Inferior parietal cortex (tissue), 1 donor: ENCODE measurements around the gene DDX41.
"Not testable (repeated sequence)": the region's sequence is repeated elsewhere in the genome, so short reads cannot be mapped to it uniquely, and the experiment has no call there.

ENCODE experiments used
- DNase-seq: peaks from one replicate; pipeline ENCODE4 v3.0.0-alpha.2; 2016; ENCODE audit errors: extremely low spot score

DDX41 gene

DNA sequence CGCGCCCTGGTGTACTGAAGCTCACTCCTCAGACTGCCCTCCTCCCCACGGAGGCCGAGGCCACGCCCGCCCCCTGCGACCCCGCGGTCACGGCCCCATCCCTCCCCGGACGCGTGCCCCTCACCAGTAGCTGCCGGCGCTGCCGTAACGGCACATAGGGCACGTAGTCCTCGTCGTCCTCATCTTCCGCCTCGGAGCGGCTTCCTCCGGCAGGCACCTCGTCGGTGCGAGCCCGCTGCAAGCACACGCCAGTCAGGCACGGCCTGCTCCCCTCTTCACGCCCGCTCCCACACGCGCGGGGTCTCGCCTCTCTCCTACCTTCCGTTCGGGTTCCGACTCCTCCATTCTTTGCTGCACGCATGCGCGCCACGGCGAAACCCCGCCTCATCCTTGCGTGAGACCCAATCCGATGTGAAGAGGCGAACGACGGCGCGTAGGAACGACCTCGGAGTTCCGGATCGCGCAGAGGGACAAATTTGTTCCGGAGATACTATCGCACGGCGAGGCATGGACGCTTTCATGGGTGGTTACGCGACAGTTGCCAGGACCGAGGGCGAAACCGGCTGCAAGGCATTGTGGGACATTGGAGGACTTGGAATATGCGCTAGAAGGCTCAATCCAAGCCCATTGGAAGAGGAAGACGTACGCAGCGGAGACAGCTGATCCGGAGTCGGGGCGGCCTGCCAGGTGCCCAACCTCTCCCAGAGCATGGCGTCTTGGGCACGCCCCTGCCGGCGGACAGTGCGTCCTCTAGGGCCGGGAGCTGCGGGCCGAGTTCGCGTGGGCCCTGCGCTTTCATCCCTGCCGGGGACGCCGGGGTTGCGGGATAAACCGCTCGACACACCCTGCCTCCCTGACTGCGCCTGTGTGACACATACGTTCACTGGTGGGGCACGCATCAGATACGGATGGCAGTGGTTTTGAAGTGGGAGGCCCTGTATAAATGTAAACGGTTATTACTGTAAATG, at the start of gene DDX41:
Gene DDX41 (minus strand): TSS at position 361 of the 968 bp plus-strand sequence. CDS start 16 bp downstream, at position 345.
- DNase-seq, result peak; percentile 99

DNA sequence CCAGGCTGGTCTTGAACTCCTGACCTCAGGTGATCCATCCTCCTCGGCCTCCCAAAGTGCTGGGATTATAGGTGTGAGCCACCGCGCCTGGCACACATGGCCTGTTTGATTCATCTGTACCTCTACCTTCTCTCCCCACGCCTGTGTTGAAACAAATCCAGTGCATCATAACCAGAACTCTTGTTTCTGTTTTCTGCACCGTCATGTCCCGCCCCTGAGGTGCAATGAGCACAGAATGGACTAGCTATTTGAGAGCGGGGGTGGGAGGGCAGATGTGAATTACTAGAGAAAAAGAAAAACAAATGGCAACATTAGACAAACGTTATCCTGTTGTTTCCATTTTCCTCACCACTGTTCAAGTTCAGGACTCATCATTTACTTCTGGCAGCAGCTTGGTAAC, 48.3 kb upstream of the DDX41 start:
- no peak for DNase-seq

DNA sequence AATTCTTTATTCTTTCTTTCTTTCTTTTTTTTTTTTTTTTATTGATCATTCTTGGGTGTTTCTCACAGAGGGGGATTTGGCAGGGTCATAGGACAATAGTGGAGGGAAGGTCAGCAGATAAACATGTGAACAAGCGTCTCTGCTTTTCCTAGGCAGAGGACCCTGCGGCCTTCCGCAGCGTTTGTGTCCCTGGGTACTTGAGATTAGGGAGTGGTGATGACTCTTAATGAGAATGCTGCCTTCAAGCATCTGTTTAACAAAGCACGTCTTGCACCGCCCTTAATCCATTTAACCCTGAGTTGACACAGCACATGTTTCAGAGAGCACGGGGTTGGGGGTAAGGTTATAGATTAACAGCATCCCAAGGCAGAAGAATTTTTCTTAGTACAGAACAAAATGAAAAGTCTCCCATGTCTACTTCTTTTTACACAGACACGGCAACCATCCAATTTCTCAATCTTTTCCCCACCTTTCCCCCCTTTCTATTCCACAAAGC, 42.7 kb upstream of the DDX41 start:
- not testable (repeated sequence) for DNase-seq

GRCh38 chr5:177557796-177558195, 41.0 kb upstream of the DDX41 start:
- no peak for DNase-seq

DNA sequence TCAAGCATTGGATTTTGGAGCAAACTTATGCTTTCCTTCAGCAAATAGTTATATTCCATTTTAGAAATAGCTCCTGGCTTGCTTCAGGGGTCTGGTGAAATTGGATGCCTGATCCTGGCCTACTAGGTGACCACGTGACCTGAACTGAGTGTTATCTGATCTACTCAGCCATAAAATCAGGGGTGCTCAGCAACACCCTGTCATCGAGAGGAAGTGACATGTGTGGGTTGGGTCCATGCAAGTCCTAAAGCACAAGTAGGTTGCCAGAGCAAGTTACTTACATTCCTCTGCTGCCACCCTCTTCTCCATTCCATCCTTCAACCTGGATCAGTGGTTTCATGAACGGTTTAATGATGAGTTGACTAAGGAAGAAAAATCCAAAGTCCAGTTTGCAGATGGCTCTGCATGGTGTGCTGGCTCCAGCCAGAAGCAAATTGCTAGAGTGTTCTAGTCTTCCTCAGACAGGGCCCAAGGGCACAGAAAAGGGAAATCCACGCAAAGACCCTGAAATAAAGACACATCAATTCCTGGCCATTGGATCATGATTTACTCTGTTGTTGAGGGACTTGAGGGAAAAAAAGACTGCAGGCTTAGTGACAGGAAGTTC, 40.4 kb upstream of the DDX41 start:
- DNase-seq, result no peak

- DNase-seq, result no peak
Measured at GRCh38 chr5:177555665-177556064, 38.9 kb upstream of the DDX41 start.

GRCh38 chr5:177555228-177555627, 38.5 kb upstream of the DDX41 start:
- no peak for DNase-seq

- peak; percentile 92 for DNase-seq
Measured at GRCh38 chr5:177554474-177555111, 37.8 kb upstream of the DDX41 start, which contains the start of gene FAM193B. Gene FAM193B, minus strand, starts transcription at chr5:177554563. Its CDS starts 105 bp downstream, at chr5:177554458.

DNA sequence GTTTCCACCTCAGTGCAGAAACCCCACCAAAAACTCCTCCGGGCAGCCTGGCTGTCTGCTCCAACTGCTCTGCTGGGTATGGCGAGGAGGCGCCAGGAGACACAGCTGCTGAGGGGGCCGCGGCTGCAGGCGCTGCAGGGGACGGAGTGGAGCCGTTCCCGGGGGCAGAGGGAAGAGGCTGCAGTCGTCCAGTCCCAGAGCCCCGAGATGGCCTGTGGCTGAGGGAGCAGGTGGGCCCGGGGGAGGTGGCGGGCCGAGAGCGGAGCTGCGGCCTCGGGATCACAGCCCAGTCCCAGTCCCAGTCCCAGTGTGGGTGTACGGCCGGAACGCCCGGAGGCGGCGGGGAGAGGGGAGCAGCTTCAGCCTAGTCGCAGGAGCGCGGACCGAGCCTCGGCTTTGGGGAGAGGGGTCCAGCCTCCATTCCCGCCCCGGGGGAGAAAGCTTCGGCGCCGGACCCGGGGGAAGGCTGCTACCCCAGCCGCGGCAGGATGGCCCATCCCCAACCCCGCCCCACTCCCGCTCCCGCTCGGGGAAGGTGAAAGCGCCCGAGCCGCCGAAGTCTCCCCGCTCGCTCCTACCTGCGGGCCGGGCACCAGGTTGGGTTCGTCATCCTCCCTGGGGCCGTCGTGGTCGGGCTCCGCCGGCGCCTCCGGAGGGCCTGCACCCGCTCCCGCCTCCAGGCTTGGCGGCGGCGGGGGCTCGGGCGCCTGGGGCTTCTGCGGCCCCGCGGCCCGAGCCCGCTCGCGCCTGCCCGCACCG, 37.1 kb upstream of the DDX41 start:
- DNase-seq, result no peak

DNA sequence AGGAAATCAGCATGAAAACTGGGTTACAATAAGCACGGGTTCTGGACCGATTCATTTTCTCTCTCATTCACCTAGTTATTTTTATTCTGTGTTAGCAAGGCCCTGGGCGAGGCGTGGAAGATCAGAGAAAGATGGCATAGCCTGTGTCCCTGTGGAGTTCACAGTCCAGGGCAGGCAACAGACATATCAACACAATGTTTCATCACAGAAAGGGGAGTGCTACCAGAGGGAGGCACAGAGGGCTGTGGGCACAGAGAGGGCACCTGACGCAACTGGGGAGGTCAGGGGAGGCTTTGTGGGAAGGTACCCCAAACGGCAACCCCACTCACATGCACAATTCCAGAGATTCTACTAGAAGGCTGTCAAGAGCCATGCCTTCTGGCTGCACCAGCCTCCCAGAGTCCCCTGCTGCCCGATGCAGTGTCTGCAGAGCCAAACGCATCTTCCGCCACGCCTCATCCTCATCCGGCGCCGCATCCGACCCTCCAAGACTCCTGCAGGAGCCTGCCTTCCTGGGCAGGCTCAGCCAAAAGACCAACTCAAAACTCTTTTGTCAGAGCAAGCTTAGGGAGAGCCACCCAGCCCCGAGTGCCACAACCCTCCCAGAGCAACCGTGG, 36.2 kb upstream of the DDX41 start:
- DNase-seq, result no peak

DNA sequence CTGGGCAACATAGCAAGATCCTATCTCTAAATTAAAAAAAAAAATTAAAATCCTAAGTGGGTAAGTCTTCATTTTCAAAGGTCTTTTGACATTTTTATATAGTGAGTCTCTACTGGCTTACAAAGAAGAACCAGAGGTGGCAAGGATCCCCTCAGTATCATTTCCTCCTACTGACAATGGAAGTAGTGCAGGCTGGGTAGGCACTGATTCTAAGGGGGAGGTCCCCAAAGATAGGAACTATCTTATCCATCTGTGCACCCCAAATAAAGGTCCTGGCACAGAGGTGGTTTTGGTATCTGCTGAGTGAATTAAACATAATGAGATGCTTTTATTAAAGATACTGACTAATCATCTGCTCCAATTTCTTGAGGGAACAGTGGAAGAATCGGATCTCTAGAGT, 33.4 kb upstream of the DDX41 start:
- DNase-seq, result no peak

DNA sequence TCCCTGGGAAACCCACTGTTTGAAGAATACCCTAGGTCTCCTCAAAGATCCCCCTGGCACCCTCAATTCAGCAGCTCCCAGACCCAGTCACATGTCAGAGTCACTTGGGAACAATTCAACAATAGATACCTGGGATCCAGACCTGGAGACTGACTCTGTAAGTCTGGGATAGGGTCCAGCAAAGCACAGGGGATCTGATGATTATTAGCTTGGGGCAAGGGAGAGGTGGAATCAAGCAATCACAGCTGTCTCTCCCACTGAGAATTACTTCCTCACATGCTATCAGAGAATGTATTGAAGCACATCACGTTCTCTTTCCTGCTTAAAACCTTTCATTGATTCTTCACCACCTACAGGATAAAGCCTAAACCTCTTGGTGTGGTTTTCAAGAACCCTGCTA, 31.7 kb upstream of the DDX41 start:
- DNase-seq, result no peak

DNA sequence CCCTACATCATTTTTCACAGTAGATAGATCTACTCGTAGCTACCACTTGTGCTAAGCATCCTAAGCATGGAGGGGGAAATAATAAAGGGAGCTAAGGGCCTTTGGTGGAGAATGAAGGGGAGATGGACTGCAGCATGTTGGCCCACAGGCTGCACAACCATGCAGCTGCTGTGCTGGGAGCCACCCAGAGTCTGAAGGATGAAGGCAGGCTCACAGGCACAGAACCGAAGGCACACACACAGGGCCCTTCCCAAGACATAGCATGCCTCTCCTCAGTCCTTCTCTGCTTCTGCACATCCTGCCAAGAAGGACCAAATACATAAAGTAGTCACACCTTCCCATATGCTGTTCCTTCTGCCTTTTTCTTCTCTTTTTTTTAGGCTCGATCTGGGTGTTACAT, 31.0 kb upstream of the DDX41 start:
- DNase-seq, result no peak

DNA sequence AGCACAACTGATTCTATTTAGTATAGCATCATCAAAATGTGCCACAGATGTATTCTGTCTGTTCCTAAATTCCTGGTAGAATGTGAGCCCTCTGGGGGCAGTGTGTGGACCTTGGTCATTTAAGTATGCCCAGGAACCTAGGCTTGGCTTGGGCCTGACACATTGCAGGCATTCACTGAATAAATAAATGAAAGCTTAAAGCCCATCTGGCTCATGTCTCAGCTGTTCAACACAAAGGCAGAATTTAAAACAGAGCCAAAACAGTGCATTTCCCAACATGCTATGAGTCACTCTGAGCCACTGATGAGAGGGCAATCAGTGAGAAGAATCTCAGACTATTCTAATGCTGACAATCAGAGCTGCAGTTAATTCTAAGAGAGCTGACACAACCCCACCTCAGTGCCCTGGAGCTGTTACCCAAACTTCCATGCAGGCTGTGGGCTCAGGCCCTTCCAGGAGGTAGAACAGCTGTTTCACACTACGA, 29.5 kb upstream of the DDX41 start:
- peak; percentile 65 for DNase-seq

GRCh38 chr5:177545487-177546257, 28.9 kb upstream of the DDX41 start:
- no peak for DNase-seq

GRCh38 chr5:177542816-177543465, 26.2 kb upstream of the DDX41 start:
- no peak for DNase-seq

DNA sequence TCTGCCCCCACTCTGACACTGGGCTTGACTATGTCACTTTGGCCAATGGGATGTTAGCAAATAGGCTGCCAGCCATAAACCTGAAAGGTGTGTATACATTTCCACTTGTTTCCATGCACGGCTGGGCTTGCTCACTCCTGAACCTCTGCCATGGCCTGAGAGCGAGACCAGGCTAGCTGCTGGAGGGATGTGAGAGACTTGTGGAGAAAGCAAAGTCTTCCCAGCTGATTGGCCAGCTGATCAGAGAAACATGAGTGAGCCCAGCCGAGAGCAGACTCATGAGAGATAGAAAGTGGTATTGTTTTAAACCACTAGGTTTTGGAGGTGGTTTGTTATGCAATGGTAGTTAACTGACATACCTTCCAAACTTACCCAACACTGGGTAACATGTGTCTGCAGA, 23.7 kb upstream of the DDX41 start:
- no peak for DNase-seq

GRCh38 chr5:177539411-177539810, 22.6 kb upstream of the DDX41 start:
- DNase-seq, result no peak

GRCh38 chr5:177538876-177539275, 22.1 kb upstream of the DDX41 start:
- DNase-seq, result no peak
